HL-60 (cell line): ENCODE data around the gene HOXD11.

Source experiments
- DNase-seq, 2 experiments: peaks; one replicate each; pipeline ENCODE4 v3.0.0-alpha.2; 2010 to 2020; ENCODE audit warnings: low read depth in 1 of 2, low spot score in 1 of 2
- H3K27ac ChIP-seq: fragments of 250-450 bp; sonication (Bioruptor Pico); replicated peaks from 2 replicates; pipeline ENCODE4 v1.5.1; 2020; ENCODE audit warnings: mild to moderate bottlenecking, moderate library complexity
- H3K27me3 ChIP-seq: fragments of 250-450 bp; sonication (Bioruptor Pico); 2 replicates; pipeline ENCODE4 v1.5.1; 2021; ENCODE audit warnings: mild to moderate bottlenecking, moderate library complexity; ENCODE audit not compliant: insufficient read depth, poor library complexity, severe bottlenecking
- H3K4me3 ChIP-seq: replicated peaks from 2 replicates; pipeline ENCODE4 v1.5.1; 2011; ENCODE audit warnings: mild to moderate bottlenecking, control low read depth, low read length; ENCODE audit not compliant: insufficient read depth
- CTCF ChIP-seq: IDR thresholded peaks from one replicate; pipeline ENCODE4 v1.5.1; 2011; ENCODE audit warnings: low read length, control low read depth, inconsistent platforms; ENCODE audit not compliant: insufficient read depth
- GABPA ChIP-seq: IDR thresholded peaks from 2 replicates; pipeline ENCODE4 v1.6.1; 2012; ENCODE audit warnings: low read depth
- POLR2AphosphoS5 ChIP-seq: IDR thresholded peaks from 2 replicates; pipeline ENCODE4 v1.6.1; 2012; ENCODE audit warnings: low read depth
- SPI1 ChIP-seq: IDR thresholded peaks from 2 replicates; pipeline ENCODE4 v1.6.1; 2012; ENCODE audit warnings: low read depth, mild to moderate bottlenecking, borderline replicate concordance
- TF ChIP-seq, protein P1 (sequence below): IDR thresholded peaks from 2 replicates; pipeline ENCODE4 v1.6.1; 2012; ENCODE audit warnings: low read depth; ENCODE audit not compliant: insufficient replicate concordance

The HOXD11 gene

DNA sequence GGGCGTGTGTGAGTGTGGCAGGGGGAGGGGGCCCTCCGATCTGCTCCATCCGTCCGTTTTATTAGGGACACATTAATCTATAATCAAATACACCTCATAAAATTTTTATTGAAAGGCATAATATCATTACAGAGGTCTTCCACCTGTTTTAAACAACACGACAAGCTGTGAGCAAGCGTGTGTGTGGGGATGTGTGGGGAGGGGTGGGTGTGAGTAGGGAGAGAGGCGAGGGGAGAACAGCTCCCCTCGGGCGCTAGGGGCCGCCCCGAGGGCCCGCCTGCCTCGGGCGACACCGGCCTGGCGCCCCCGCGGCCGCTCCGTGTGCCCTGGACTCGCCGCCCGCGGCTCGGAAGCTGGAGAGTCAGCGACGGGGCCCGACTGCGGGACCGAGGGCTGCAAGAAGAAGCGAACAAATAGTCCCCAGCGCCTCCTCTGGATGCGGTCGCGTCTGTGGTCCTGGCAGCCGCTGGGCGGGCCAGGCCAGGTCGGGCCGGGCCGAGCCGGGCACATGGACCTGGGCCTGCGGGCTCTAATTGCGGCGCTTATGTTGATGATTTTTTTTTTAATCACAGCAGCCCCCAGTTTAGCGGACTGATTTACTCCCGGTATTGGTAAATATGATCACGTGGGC lies 15.1 kb downstream of the HOXD11 start:
- no peak for DNase-seq
- Histone ChIP-seq H3K4me3 (no peak overlapping the region), H3K27ac (no peak overlapping the region), H3K27me3 (peaks cover 92% of the 10 kb centered on the region)
- no peak for TF ChIP-seq GABPA
- TF ChIP-seq POLR2AphosphoS5: no peak
- TF ChIP-seq, protein P1, sequence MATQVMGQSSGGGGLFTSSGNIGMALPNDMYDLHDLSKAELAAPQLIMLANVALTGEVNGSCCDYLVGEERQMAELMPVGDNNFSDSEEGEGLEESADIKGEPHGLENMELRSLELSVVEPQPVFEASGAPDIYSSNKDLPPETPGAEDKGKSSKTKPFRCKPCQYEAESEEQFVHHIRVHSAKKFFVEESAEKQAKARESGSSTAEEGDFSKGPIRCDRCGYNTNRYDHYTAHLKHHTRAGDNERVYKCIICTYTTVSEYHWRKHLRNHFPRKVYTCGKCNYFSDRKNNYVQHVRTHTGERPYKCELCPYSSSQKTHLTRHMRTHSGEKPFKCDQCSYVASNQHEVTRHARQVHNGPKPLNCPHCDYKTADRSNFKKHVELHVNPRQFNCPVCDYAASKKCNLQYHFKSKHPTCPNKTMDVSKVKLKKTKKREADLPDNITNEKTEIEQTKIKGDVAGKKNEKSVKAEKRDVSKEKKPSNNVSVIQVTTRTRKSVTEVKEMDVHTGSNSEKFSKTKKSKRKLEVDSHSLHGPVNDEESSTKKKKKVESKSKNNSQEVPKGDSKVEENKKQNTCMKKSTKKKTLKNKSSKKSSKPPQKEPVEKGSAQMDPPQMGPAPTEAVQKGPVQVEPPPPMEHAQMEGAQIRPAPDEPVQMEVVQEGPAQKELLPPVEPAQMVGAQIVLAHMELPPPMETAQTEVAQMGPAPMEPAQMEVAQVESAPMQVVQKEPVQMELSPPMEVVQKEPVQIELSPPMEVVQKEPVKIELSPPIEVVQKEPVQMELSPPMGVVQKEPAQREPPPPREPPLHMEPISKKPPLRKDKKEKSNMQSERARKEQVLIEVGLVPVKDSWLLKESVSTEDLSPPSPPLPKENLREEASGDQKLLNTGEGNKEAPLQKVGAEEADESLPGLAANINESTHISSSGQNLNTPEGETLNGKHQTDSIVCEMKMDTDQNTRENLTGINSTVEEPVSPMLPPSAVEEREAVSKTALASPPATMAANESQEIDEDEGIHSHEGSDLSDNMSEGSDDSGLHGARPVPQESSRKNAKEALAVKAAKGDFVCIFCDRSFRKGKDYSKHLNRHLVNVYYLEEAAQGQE: no peak
- TF ChIP-seq CTCF: no peak
- no peak for TF ChIP-seq SPI1

GRCh38 chr2:176122683-176123410 lies 15.8 kb downstream of the HOXD11 start, which contains the start of gene HOXD9:
TSS of gene HOXD9 (plus strand) at chr2:176122719. CDS start at chr2:176122769, 50 bp downstream.
- Histone ChIP-seq H3K4me3 (no peak within 1 kb of the TSS), H3K27me3 (peaks cover 92% of the 10 kb centered on the region), H3K27ac (no peak within 1 kb of the TSS)
- no peak for TF ChIP-seq GABPA
- no peak for TF ChIP-seq CTCF
- TF ChIP-seq, protein P1: no peak
- TF ChIP-seq POLR2AphosphoS5: no peak
- TF ChIP-seq SPI1: no peak
- DNase-seq: no peak

DNA sequence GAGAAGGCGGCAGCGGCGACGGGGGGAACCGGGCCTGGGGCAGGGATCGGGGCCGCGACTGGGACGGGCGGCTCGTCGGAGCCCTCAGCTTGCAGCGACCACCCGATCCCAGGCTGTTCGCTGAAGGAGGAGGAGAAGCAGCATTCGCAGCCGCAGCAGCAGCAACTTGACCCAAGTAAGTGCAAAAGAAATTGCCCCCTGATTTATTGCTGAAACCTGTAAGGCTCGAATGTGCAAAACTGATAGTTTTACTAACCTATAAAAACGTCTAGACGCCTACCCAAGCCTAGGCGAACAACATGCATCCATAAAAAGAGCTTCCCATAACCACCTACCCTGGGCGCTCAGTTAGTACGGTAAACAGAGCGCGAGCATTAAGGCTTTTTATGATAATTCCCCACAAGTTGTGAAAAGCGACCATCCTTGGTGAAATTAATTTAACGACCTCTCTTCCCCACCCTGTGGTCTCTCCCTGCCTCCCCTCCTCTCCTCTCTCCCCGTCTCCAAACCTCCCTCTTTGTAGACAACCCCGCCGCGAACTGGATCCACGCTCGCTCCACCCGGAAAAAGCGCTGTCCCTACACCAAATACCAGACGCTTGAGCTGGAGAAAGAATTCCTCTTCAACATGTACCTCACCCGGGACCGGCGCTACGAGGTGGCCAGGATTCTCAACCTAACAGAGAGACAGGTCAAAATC lies 16.5 kb downstream of the HOXD11 start:
- no peak overlapping the region for H3K4me3 ChIP-seq

More for the DNA sequence above, 16.5 kb downstream of the HOXD11 start:
- Histone ChIP-seq H3K27me3 (peaks cover 93% of the 10 kb centered on the region), H3K27ac (no peak overlapping the region)
- TF ChIP-seq GABPA (no peak), CTCF (no peak), SPI1 (no peak), POLR2AphosphoS5 (no peak)
- TF ChIP-seq, protein P1: no peak
- DNase-seq: no peak
